Ovary (tissue), 3 donors: ENCODE results near the gene NPSR1.
"Not testable (repeated sequence)": the region's sequence is repeated elsewhere in the genome, so short reads cannot be mapped to it uniquely, and the experiment has no call there.

ENCODE experiments used
- CTCF ChIP-seq, 3 donors: fragments of 450-650 bp in 2 of 3; fragments of 200-600 bp in 1 of 3; IDR thresholded peaks; one replicate each; pipeline versions ENCODE4 v1.5.1 to v1.8.0; 2016 to 2022; ENCODE audit warnings: antibody characterized with exemption in 3 of 3, mild to moderate bottlenecking in 1 of 3
- EP300 ChIP-seq: sonication (generic); formaldehyde crosslinking; IDR thresholded peaks from one replicate; pipeline ENCODE4 v1.6.1; 2017; ENCODE audit warnings: antibody characterized with exemption
- donor health status: DM: no; HTN: no; CAD: no.

GRCh38 chr7:34814203-34814842 lies 156.3 kb downstream of the NPSR1 start:
- TF ChIP-seq CTCF (IDR thresholded peaks at IDR 0.05); EP300: not testable (repeated sequence)
